ENCODE results near the gene RHCG. TPM values are rescaled to one million over a fixed set of nuclear protein-coding genes. Genes with fewer than 3 reads are reported as not detected.

Gene RHCG
- total RNA-seq, 1 experiment from 2014 or later, result 0.28 TPM

DNA sequence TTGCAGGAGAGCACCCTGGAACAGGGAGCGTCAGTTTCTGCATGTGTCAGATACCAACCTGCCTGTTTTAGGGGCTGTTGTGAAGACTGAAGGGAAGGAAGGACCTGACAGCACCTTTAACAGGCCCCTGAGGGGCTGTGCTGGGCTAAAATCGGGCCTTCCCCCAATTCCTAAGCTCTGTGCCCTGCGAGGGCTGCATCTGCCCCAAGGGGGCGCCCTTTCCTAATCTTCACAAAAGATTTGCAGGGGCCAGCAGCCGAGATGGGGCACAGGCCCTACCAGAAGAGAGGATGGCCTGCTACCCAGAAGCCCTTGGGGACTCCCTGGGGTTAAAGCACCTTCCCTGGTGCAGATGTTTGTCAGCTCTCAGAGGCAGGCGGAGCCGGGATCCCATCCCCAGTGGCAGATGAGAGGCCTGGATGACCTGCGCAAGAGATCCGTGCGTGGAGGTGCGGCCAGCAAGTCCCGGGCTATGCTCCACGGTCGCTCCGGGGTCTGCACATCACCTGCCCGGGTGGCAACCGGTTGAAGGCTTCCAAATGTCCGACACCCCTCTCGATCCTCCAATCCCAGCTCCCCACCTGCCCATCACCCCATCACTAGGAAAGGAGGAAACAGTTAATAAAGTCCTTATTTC, 53.6 kb downstream of the RHCG start:
- Histone ChIP-seq H4K5ac (ENCODE audit: insufficient read length, low read depth, low read length) (no peak overlapping the region), H3K4ac (ENCODE audit: low read depth, low read length) (no peak overlapping the region), H3K14ac (ENCODE audit: insufficient read depth, low read length) (no peak overlapping the region), H3K27ac (ENCODE audit: insufficient read length, low read depth, low read length) (no peak overlapping the region), H3K27me3 (ENCODE audit: insufficient read depth, low read length) (no peaks in the 10 kb centered on the region; the same call in 1 of the 2 replicates), H2BK120ac (ENCODE audit: low read depth, low read length, poor library complexity, severe bottlenecking) (no peak overlapping the region), H3K56ac (ENCODE audit: insufficient read length, low read depth, low read length) (no peak overlapping the region), H3K9ac (ENCODE audit: extremely low read depth, insufficient read length, low read length) (no peak overlapping the region), H2BK5ac (ENCODE audit: insufficient read length, low read length) (no peak overlapping the region), H2BK12ac (ENCODE audit: insufficient read length, low read depth, low read length) (no peak overlapping the region), H2AFZ (ENCODE audit: low read length) (no peak overlapping the region), H3K4me2 (ENCODE audit: insufficient read depth, insufficient read length, low read length) (no peak overlapping the region), H2BK15ac (ENCODE audit: low read depth, low read length) (no peak overlapping the region), H2AK5ac (ENCODE audit: insufficient read length, low read length) (no peak overlapping the region), H3K4me1 (ENCODE audit: insufficient read depth, low read length) (peaks cover 3% of the 10 kb centered on the region; the same call in 1 of the 2 replicates), H3T11ph (ENCODE audit: low read length) (no peak overlapping the region), H2BK20ac (ENCODE audit: low read depth, low read length, poor library complexity, severe bottlenecking) (no peak overlapping the region), H3K23me2 (ENCODE audit: insufficient read length, low read depth, low read length, poor library complexity, severe bottlenecking) (no peaks in the 10 kb centered on the region), H3K9me3 (ENCODE audit: control insufficient read depth, low read depth, low read length) (no peaks in the 10 kb centered on the region), H3K18ac (ENCODE audit: insufficient read length, low read depth, low read length) (no peak overlapping the region), H4K91ac (ENCODE audit: insufficient read length, low read depth, low read length) (no peak overlapping the region), H3K23ac (ENCODE audit: insufficient read length, low read depth, low read length) (no peak overlapping the region), H3K79me2 (ENCODE audit: insufficient read depth, low read length) (no peaks in the 10 kb centered on the region), H4K8ac (replicated peaks; ENCODE audit: insufficient read length, low read depth, low read length) (no peak overlapping the region), H3K79me1 (ENCODE audit: insufficient read depth, low read depth, low read length, poor library complexity, severe bottlenecking) (no peaks in the 10 kb centered on the region), H4K20me1 (ENCODE audit: control insufficient read depth, insufficient read depth, insufficient read length) (no peaks in the 10 kb centered on the region)
- WGBS (ENCODE audit: extremely low coverage, insufficient read length, low lambda C conversion rate), result no CpG with 5 or more reads among the region's 19 CpGs
- DNase-seq, result peak; percentile 86
- Mint-ChIP-seq H3K36me3 (ENCODE audit: insufficient read depth in 1 of 3, low read depth in 3 of 3) (no peaks in the 10 kb centered on the region), H3K27me3 (ENCODE audit: low read depth) (peaks cover 31% of the 10 kb centered on the region), H3K27ac (no peak overlapping the region), H3K4me3 (no peak overlapping the region), H3K9me3 (no peaks in the 10 kb centered on the region), H3K4me1 (peaks cover 13 to 30% of the 10 kb centered on the region in 2 experiments)
- TF ChIP-seq, protein P1, sequence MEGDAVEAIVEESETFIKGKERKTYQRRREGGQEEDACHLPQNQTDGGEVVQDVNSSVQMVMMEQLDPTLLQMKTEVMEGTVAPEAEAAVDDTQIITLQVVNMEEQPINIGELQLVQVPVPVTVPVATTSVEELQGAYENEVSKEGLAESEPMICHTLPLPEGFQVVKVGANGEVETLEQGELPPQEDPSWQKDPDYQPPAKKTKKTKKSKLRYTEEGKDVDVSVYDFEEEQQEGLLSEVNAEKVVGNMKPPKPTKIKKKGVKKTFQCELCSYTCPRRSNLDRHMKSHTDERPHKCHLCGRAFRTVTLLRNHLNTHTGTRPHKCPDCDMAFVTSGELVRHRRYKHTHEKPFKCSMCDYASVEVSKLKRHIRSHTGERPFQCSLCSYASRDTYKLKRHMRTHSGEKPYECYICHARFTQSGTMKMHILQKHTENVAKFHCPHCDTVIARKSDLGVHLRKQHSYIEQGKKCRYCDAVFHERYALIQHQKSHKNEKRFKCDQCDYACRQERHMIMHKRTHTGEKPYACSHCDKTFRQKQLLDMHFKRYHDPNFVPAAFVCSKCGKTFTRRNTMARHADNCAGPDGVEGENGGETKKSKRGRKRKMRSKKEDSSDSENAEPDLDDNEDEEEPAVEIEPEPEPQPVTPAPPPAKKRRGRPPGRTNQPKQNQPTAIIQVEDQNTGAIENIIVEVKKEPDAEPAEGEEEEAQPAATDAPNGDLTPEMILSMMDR (conservative IDR thresholded peaks at IDR 0.05), result peak; percentile 94

Data from H9 (cell line).